HG03097 (cell line): Measurements from ENCODE around the gene PCDHB12.
"Not testable (repeated sequence)": the region's sequence is repeated elsewhere in the genome, so short reads cannot be mapped to it uniquely, and the experiment has no call there.

Experiments used
- ATAC-seq: cut with Tn5 transposase; IDR thresholded peaks from one replicate; pipeline ENCODE4 v1.9.1; 2021; ENCODE audit not compliant: unreplicated experiment, low FRiP score

Gene PCDHB12

GRCh38 chr5:141201646-141202045, 6.9 kb upstream of the PCDHB12 start:
- not testable (repeated sequence) for ATAC-seq

DNA sequence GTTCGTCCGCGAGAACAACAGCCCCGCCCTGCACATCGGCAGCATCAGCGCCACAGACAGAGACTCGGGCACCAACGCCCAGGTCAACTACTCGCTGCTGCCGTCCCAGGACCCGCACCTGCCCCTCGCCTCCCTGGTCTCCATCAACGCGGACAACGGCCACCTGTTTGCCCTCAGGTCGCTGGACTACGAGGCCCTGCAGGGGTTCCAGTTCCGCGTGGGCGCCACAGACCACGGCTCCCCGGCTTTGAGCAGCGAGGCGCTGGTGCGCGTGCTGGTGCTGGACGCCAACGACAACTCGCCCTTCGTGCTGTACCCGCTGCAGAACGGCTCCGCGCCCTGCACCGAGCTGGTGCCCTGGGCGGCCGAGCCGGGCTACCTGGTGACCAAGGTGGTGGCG, 1.8 kb downstream of the PCDHB12 start:
- not testable (repeated sequence) for ATAC-seq

GRCh38 chr5:141210849-141211248, 2.3 kb downstream of the PCDHB12 start:
- ATAC-seq = not testable (repeated sequence)

- ATAC-seq = not testable (repeated sequence)
Observed at GRCh38 chr5:141213656-141214339, 5.3 kb downstream of the PCDHB12 start, which contains the start of gene PCDHB13. TSS of gene PCDHB13 (plus strand) at chr5:141213919. CDS start at chr5:141214124, 205 bp downstream.

DNA sequence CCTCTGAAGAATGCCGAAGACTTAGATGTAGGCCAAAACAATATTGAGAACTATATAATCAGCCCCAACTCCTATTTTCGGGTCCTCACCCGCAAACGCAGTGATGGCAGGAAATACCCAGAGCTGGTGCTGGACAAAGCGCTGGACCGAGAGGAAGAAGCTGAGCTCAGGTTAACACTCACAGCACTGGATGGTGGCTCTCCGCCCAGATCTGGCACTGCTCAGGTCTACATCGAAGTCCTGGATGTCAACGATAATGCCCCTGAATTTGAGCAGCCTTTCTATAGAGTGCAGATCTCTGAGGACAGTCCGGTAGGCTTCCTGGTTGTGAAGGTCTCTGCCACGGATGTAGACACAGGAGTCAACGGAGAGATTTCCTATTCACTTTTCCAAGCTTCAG, 6.1 kb downstream of the PCDHB12 start:
- ATAC-seq = not testable (repeated sequence)

DNA sequence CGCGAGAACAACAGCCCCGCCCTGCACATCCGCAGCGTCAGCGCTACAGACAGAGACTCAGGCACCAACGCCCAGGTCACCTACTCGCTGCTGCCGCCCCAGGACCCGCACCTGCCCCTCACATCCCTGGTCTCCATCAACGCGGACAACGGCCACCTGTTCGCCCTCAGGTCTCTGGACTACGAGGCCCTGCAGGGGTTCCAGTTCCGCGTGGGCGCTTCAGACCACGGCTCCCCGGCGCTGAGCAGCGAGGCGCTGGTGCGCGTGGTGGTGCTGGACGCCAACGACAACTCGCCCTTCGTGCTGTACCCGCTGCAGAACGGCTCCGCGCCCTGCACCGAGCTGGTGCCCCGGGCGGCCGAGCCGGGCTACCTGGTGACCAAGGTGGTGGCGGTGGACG, 7.0 kb downstream of the PCDHB12 start:
- ATAC-seq = not testable (repeated sequence)

DNA sequence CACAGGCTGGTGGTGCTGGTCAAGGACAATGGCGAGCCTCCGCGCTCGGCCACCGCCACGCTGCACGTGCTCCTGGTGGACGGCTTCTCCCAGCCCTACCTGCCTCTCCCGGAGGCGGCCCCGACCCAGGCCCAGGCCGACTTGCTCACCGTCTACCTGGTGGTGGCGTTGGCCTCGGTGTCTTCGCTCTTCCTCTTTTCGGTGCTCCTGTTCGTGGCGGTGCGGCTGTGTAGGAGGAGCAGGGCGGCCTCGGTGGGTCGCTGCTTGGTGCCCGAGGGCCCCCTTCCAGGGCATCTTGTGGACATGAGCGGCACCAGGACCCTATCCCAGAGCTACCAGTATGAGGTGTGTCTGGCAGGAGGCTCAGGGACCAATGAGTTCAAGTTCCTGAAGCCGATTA, 7.5 kb downstream of the PCDHB12 start:
- not testable (repeated sequence) for ATAC-seq

- no peak for ATAC-seq
Observed at GRCh38 chr5:141223112-141223783, 14.7 kb downstream of the PCDHB12 start, which contains the start of gene PCDHB14. TSS of gene PCDHB14 (plus strand) at chr5:141223343. CDS start at chr5:141223506, 163 bp downstream.

DNA sequence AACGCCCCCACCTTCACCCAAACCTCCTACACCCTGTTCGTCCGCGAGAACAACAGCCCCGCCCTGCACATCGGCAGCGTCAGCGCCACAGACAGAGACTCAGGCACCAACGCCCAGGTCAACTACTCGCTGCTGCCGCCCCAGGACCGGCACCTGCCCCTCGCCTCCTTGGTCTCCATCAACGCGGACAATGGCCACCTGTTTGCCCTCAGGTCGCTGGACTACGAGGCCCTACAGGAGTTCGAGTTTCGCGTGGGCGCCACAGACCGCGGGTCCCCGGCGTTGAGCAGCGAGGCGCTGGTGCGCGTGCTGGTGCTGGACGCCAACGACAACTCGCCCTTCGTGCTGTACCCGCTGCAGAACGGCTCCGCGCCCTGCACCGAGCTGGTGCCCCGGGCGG, 16.3 kb downstream of the PCDHB12 start:
- ATAC-seq = not testable (repeated sequence)

DNA sequence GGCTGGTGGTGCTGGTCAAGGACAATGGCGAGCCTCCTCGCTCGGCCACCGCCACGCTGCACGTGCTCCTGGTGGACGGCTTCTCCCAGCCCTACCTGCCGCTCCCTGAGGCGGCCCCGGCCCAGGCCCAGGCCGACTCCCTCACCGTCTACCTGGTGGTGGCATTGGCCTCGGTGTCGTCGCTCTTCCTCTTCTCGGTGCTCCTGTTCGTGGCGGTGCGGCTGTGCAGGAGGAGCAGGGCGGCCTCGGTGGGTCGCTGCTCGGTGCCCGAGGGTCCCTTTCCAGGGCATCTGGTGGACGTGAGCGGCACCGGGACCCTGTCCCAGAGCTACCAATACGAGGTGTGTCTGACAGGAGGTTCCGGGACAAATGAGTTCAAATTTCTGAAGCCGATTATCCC, 16.9 kb downstream of the PCDHB12 start:
- not testable (repeated sequence) for ATAC-seq

GRCh38 chr5:141234109-141234667, 25.7 kb downstream of the PCDHB12 start:
- ATAC-seq = no peak

DNA sequence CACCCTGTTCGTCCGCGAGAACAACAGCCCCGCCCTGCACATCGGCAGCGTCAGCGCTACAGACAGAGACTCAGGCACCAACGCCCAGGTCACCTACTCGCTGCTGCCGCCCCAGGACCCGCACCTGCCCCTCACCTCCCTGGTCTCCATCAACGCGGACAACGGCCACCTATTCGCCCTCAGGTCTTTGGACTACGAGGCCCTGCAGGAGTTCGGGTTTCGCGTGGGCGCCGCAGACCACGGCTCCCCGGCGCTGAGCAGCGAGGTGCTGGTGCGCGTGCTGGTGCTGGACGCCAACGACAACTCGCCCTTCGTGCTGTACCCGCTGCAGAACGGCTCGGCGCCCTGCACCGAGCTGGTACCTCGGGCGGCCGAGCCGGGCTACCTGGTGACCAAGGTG, 27.4 kb downstream of the PCDHB12 start:
- ATAC-seq = not testable (repeated sequence)

DNA sequence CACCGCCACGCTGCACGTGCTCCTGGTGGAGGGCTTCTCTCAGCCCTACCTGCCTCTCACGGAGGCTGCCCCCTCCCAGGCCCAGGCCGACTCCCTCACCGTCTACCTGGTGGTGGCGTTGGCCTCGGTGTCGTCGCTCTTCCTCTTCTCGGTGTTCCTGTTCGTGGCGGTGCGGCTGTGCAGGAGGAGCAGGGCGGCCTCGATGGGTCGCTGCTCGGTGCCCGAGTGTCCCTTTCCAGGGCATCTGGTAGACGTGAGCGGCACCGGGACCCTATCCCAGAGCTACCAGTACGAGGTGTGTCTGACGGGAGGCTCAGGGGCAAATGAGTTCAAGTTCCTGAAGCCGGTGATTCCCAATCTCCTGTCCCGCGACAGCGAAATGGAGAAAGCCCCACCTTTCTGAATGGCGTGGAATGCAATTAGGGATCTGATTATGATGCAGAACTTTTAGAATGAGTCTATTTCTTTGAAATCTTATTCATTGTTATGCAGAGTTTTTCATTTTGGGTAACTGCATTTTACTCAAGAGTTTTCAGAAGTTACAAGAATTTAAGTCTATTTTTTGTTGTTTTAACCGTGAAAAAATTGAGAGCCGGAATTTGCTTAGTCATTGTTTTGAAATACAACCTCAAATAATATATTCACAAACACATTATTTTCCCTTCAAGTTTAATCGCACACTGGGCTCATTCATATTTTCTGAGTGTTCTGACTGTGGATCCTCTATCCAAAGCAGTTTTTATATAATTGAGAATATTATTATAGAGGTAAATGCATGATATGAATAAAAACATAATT, 28.2 kb downstream of the PCDHB12 start:
- ATAC-seq = no peak

DNA sequence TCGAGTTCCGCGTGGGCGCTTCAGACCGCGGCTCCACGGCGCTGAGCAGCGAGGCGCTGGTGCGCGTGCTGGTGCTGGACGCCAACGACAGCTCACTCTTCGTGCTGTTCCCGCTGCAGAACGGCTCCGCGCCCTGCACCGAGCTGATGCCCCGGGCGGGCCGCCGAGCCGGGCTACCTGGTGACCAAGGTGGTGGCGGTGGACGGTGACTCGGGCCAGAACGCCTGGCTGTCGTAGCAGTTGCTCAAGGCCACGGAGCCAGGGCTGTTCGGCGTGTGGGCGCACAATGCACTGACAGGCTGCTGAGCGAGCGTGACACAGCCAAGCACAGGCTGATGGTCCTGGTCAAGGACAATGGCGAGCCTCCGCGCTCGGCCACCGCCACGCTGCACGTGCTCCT, 33.0 kb downstream of the PCDHB12 start:
- ATAC-seq = no peak

DNA sequence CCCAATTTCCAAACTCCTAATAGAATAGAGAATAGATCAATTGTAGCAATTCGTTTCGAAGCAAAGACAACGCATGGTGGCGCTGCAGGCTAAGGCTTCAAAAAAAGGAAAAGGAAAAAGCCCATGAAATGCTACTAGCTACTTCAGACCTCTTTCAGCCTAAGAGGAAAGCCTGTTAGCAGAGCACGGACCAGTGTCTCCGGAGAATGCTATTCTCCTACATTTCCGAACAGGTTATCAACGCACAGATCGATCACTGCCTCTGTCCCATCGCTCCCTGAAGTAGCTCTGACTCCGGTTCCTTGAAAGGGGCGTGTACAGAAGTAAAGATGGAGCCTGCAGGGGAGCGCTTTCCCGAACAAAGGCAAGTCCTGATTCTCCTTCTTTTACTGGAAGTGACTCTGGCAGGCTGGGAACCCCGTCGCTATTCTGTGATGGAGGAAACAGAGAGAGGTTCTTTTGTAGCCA, 36.8 kb downstream of the PCDHB12 start, which contains the start of gene PCDHB15:
PCDHB15 (plus strand) TSS at position 146 of the 468 bp plus-strand sequence; CDS start at position 330, 184 bp downstream.
- no peak for ATAC-seq

DNA sequence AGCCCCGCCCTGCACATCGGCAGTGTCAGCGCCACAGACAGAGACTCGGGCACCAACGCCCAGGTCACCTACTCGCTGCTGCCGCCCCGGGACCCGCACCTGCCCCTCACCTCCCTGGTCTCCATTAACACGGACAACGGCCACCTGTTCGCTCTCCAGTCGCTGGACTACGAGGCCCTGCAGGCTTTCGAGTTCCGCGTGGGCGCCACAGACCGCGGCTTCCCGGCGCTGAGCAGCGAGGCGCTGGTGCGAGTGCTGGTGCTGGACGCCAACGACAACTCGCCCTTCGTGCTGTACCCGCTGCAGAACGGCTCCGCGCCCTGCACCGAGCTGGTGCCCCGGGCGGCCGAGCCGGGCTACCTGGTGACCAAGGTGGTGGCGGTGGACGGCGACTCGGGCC, 38.5 kb downstream of the PCDHB12 start:
- ATAC-seq = not testable (repeated sequence)

- ATAC-seq = not testable (repeated sequence)
Observed at GRCh38 chr5:141247434-141247833, 38.9 kb downstream of the PCDHB12 start.

- ATAC-seq = no peak
Observed at GRCh38 chr5:141250576-141250975, 42.1 kb downstream of the PCDHB12 start.

DNA sequence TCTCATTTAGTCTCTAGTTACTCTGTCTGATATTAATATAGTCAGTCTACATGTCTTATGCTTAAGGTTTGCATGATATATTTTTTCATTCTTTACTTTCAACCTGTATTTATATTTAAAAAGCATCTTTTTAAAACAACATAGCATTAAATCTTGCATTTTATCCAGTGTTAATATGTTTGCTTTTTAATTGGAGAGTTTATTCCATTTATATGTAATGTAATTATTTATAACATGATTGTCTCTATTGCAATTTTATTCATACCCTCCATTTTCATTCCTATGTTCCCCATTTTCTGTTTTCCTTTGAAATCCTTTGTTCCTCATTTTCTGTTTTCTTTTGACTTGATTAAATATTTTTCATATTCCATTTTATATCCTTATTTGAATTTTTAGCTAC, 49.9 kb downstream of the PCDHB12 start:
- no peak for ATAC-seq

GRCh38 chr5:141258948-141259347, 50.4 kb downstream of the PCDHB12 start:
- ATAC-seq = no peak
